GM12878 (cell line): Measurements from ENCODE around the gene CARS2. TPM values are rescaled to one million over a fixed set of nuclear protein-coding genes. Genes with fewer than 3 reads are reported as not detected.
"Not testable (repeated sequence)": the region's sequence is repeated elsewhere in the genome, so short reads cannot be mapped to it uniquely, and the experiment has no call there.

ENCODE experiments used
- ATAC-seq: fragments of 200-7000 bp; cut with Tn5 transposase; 3 replicates; pipeline ENCODE4 v1.9.1; 2020; ENCODE audit warnings: mild to moderate bottlenecking, moderate library complexity
- BruUV-seq: library from RNA; stranded (reverse); fragments of 400-500 nt; replicated peaks from 2 replicates; lab custom pipeline; 2021; lab: Mats Ljungman, UMichigan
- CTCF ChIA-PET: fragments of 300-600 bp; sonication (Branson Sonifier 250); formaldehyde crosslinking; extraction: SDS; loops from one replicate; lab custom pipeline; 2021; ENCODE audit warnings: inconsistent platforms; lab: Yijun Ruan, JAX
- POLR2A ChIA-PET: fragments of 350-600 bp; formaldehyde crosslinking; extraction: SDS; loops from one replicate; lab custom pipeline; 2021; ENCODE audit warnings: inconsistent platforms; lab: Charles Lee
- RAD21 ChIA-PET: fragments of 300-600 bp; sonication (Branson Sonifier 250); formaldehyde crosslinking; loops from one replicate; lab custom pipeline; 2023; ENCODE audit warnings: antibody characterized with exemption; ENCODE audit not compliant: unreplicated experiment; lab: Charles Lee
- SMC1A ChIA-PET: fragments of 300-600 bp; sonication (Branson Sonifier 250); formaldehyde crosslinking; loops from one replicate; lab custom pipeline; 2023; ENCODE audit not compliant: unreplicated experiment, uncharacterized antibody; lab: Charles Lee
- DNase-seq: peaks from one replicate; pipeline ENCODE4 v3.0.0-alpha.2; 2011; ENCODE audit warnings: low read depth, low spot score
- FAIRE-seq: peaks from 3 replicates; lab custom pipeline; 2011; peaks lifted over from hg19 to GRCh38; lab: Jason Lieb, UNC
- H2AFZ ChIP-seq: 2 replicates; pipeline ENCODE4 v1.6.0; 2011; ENCODE audit warnings: low read depth, low read length, control low read depth; ENCODE audit not compliant: control insufficient read depth
- H3K27ac ChIP-seq: 2 replicates; pipeline ENCODE4 v1.5.1; 2011; ENCODE audit warnings: control low read depth; ENCODE audit not compliant: control insufficient read depth, insufficient read depth
- H3K27me3 ChIP-seq, 2 experiments: replicated peaks in 1 of 2; 2 replicates each; pipeline versions ENCODE4 v1.6.0 to v1.6.1; 2011; ENCODE audit warnings: low read length in 1 of 2; ENCODE audit not compliant: control insufficient read depth in 2 of 2, insufficient read depth in 2 of 2
- H3K36me3 ChIP-seq, 2 experiments: 2 replicates each; pipeline ENCODE4 v1.5.1; 2011; ENCODE audit warnings: low read length in 1 of 2; ENCODE audit not compliant: control insufficient read depth in 2 of 2, insufficient read depth in 2 of 2
- H3K4me1 ChIP-seq: 2 replicates; pipeline ENCODE4 v1.6.1; 2011; ENCODE audit warnings: mild to moderate bottlenecking, low read length, moderate library complexity, mixed read lengths; ENCODE audit not compliant: control insufficient read depth, insufficient read depth
- H3K4me2 ChIP-seq: 2 replicates; pipeline ENCODE4 v1.6.0; 2011; ENCODE audit warnings: control low read depth; ENCODE audit not compliant: control insufficient read depth, insufficient read depth
- H3K4me3 ChIP-seq: fragments of 200-600 bp; sonication (generic); 2 replicates; pipeline ENCODE4 v1.5.1; 2016
- H3K79me2 ChIP-seq: 2 replicates; pipeline ENCODE4 v1.6.0; 2011; ENCODE audit warnings: low read length; ENCODE audit not compliant: control insufficient read depth, insufficient read depth
- H3K9ac ChIP-seq: 2 replicates; pipeline ENCODE4 v1.8.0; 2011; ENCODE audit warnings: low read length, control low read depth, mixed read lengths; ENCODE audit not compliant: control insufficient read depth, insufficient read depth
- H3K9me3 ChIP-seq: replicated peaks from 3 replicates; pipeline ENCODE4 v1.5.1; 2011; ENCODE audit warnings: mild to moderate bottlenecking, low read length; ENCODE audit not compliant: control insufficient read depth, insufficient read depth
- H4K20me1 ChIP-seq: 2 replicates; pipeline ENCODE4 v1.6.0; 2011; ENCODE audit not compliant: control insufficient read depth, insufficient read depth
- BCL3 ChIP-seq: IDR thresholded peaks from 2 replicates; pipeline ENCODE4 v1.6.1; 2011; ENCODE audit warnings: borderline replicate concordance, low read depth, mild to moderate bottlenecking, moderate library complexity, low read length; ENCODE audit not compliant: insufficient read depth, poor library complexity, severe bottlenecking
- EGR1 ChIP-seq, 2 experiments: IDR thresholded peaks; 1 replicate in 1 of 2; 2 replicates in 1 of 2; pipeline ENCODE4 v1.6.1; 2011 to 2012; ENCODE audit warnings: low read depth in 2 of 2, low read length in 2 of 2, borderline replicate concordance in 1 of 2, mild to moderate bottlenecking in 1 of 2, moderate library complexity in 1 of 2
- ETV6 ChIP-seq, 2 experiments: fragments of 450-650 bp in 1 of 2; IDR thresholded peaks in 1 of 2; conservative IDR thresholded peaks in 1 of 2; 2 replicates each; pipeline ENCODE4 v1.6.1; 2014; ENCODE audit warnings: antibody characterized with exemption in 1 of 2, borderline replicate concordance in 1 of 2, low read depth in 1 of 2, mild to moderate bottlenecking in 1 of 2, moderate library complexity in 1 of 2
- IKZF2 ChIP-seq, 2 experiments: fragments of 450-650 bp; IDR thresholded peaks; 2 replicates each; pipeline ENCODE4 v1.6.1; 2017; ENCODE audit warnings: mild to moderate bottlenecking in 2 of 2, moderate library complexity in 2 of 2
- IRF4 ChIP-seq: IDR thresholded peaks from 2 replicates; pipeline ENCODE4 v1.6.1; 2011; ENCODE audit warnings: low read depth, low read length
- JUND ChIP-seq: IDR thresholded peaks from 2 replicates; pipeline ENCODE4 v1.6.1; 2012; ENCODE audit warnings: low read depth, mild to moderate bottlenecking, low read length, improper control_type of control experiment, moderate library complexity
- LARP7 ChIP-seq: fragments of 450-650 bp; IDR thresholded peaks from 2 replicates; pipeline ENCODE4 v1.6.1; 2017; ENCODE audit warnings: mild to moderate bottlenecking
- MEF2B ChIP-seq: fragments of 450-650 bp; IDR thresholded peaks from 2 replicates; pipeline ENCODE4 v1.6.1; 2018; ENCODE audit warnings: mild to moderate bottlenecking, moderate library complexity; ENCODE audit not compliant: partially characterized antibody, poor library complexity, severe bottlenecking
- NBN ChIP-seq: fragments of 450-650 bp; IDR thresholded peaks from 2 replicates; pipeline ENCODE4 v1.6.1; 2016
- NFXL1 ChIP-seq: fragments of 450-650 bp; IDR thresholded peaks from 2 replicates; pipeline ENCODE4 v1.6.1; 2017; ENCODE audit warnings: antibody characterized with exemption, mild to moderate bottlenecking, borderline replicate concordance
- NR2F1 ChIP-seq: fragments of 450-650 bp; conservative IDR thresholded peaks from 2 replicates; pipeline ENCODE4 v1.6.1; 2017; ENCODE audit warnings: mild to moderate bottlenecking
- POLR2A ChIP-seq: IDR thresholded peaks from 2 replicates; pipeline ENCODE4 v1.6.1; 2011; ENCODE audit warnings: low read depth, mild to moderate bottlenecking, low read length
- RAD51 ChIP-seq: fragments of 450-650 bp; IDR thresholded peaks from 2 replicates; pipeline ENCODE4 v1.6.1; 2016; ENCODE audit warnings: moderate library complexity, mild to moderate bottlenecking, inconsistent platforms
- REST ChIP-seq: IDR thresholded peaks from 2 replicates; pipeline ENCODE4 v1.6.1; 2012; ENCODE audit warnings: mild to moderate bottlenecking, low read depth, low read length
- TAF1 ChIP-seq: IDR thresholded peaks from 2 replicates; pipeline ENCODE4 v1.6.1; 2011; ENCODE audit warnings: mild to moderate bottlenecking, low read depth, low read length, borderline replicate concordance
- TCF12 ChIP-seq: IDR thresholded peaks from 2 replicates; pipeline ENCODE4 v1.6.1; 2011; ENCODE audit warnings: low read depth, mild to moderate bottlenecking, low read length
- TCF3 ChIP-seq: IDR thresholded peaks from 2 replicates; pipeline ENCODE4 v1.6.1; 2012; ENCODE audit warnings: low read depth, mild to moderate bottlenecking, low read length, borderline replicate concordance; ENCODE audit not compliant: insufficient read depth
- whole genome bisulfite sequencing: methylation state at CpG from one replicate; pipeline ENCODE4 v1.1.6; 2016; ENCODE audit warnings: low lambda C conversion rate; ENCODE audit not compliant: insufficient replicate concordance, insufficient coverage; ENCODE audit errors: missing lambda C conversion rate; 5-methylcytosine and 5-hydroxymethylcytosine counted together
- in situ Hi-C: fragments of 300-500 bp; cut with MboI; formaldehyde crosslinking; loops from 9 replicates; pipeline ENCODE4 v1.14.3; 2018; ENCODE audit warnings: mixed read lengths
- intact Hi-C: fragments of 100-400 bp; cut with micrococcal nuclease; formaldehyde crosslinking; loops from one replicate; pipeline ENCODE4 v1.14.2; 2022; ENCODE audit not compliant: unreplicated experiment
- polyA plus RNA-seq, 11 experiments: library from polyadenylated mRNA; depleted of rRNA in 4 of 11; unstranded in 6 of 11; stranded (reverse) in 5 of 11; fragments of >200 nt; fragmentation: Nextera tagmentation in 4 of 11; fragmentation: Illumina TruSeq in 1 of 11; extraction: Ambion mirVana in 4 of 11; extraction: Trizol in 1 of 11; gene quantifications; 1 replicate in 1 of 11; 2 replicates in 10 of 11; pipeline versions ENCODE4 v1.2.1 to v1.2.3, GENCODE V29; 2011 to 2016; ENCODE audit warnings: inconsistent platforms in 2 of 11, missing spikeins in 2 of 11, low read depth in 1 of 11
- total RNA-seq, 4 experiments: library from RNA; depleted of rRNA in 3 of 4; stranded (reverse); fragments of >200 nt in 3 of 4; fragmentation: Illumina TruSeq in 1 of 4; extraction: Trizol in 1 of 4; gene quantifications; 2 replicates each; pipeline versions ENCODE4 v1.2.1 to v1.2.3, GENCODE V29; 2013 to 2021

CARS2 gene
- total and polyA plus RNA-seq, 10 of the 15 experiments (the other 5 are each of a cell fraction or from before 2014, with no cell fraction given) = 4.2 to 101 (median 61.5) TPM

GRCh38 chr13:110676595-110677587 is 29.0 kb downstream of the CARS2 start (continued):
- peak; percentile 14 for TF ChIP-seq BCL3
- TF ChIP-seq MEF2B = peak; percentile 93
- peak; percentile 36; the same call in 1 of the 2 replicates for TF ChIP-seq NR2F1
- TF ChIP-seq NFXL1 = no peak
- TF ChIP-seq RAD51 = no peak
- no peak for TF ChIP-seq JUND
- peak; percentile 22; the same call in 1 of the 2 replicates for TF ChIP-seq LARP7
- TF ChIP-seq REST = no peak
- TF ChIP-seq NBN = 0 out of 2 replicates have a peak, but pooled peaks have one; percentile 11
- TF ChIP-seq TCF12 = 0 out of 2 replicates have a peak, but pooled peaks have one; percentile 30
- 0 out of 2 replicates have a peak, but pooled peaks have one; percentile 4 for TF ChIP-seq IRF4
- no peak for TF ChIP-seq TAF1
- TF ChIP-seq IKZF2 (IDR thresholded peaks at IDR 0.05) = peak; percentile 76 to 77
- TF ChIP-seq POLR2A = 0 out of 2 replicates have a peak, but pooled peaks have one; percentile 16
- 0 out of 2 replicates have a peak, but pooled peaks have one; percentile 32 for TF ChIP-seq TCF3
- no peak for TF ChIP-seq ETV6 (conservative IDR thresholded peaks at IDR 0.05 in 1 of 2, IDR thresholded peaks at IDR 0.05 in 1 of 2; ENCODE audit: borderline replicate concordance in 1 of 2, low read depth in 1 of 2)
- TF ChIP-seq EGR1 (IDR thresholded peaks at IDR 0.05; ENCODE audit: borderline replicate concordance in 1 of 2, low read depth in 2 of 2, low read length in 2 of 2) = no peak; a peak in 1 of 3 replicates

GRCh38 chr13:110669814-110670213 is 36.1 kb downstream of the CARS2 start:
- H3K27ac ChIP-seq, SMC1A ChIA-PET, H3K79me2 ChIP-seq, ATAC-seq, POLR2A ChIA-PET, in situ Hi-C loops, RAD21 ChIA-PET, FAIRE-seq, H3K4me3 ChIP-seq, intact Hi-C loops, H3K9me3 ChIP-seq, H3K4me2 ChIP-seq, H3K9ac ChIP-seq, H3K4me1 ChIP-seq, DNase-seq, H2AFZ ChIP-seq, H3K27me3 ChIP-seq, H4K20me1 ChIP-seq, BruUV-seq: not testable (repeated sequence)
- WGBS = 86% methylated on average over 8 of the region's 11 CpGs
- CTCF ChIA-PET = interaction anchor here (1.3 kb wide), 1 partner anchor 10 kb away, joined by 4 read pairs; no protein-coding TSS in a partner anchor
- H3K36me3 ChIP-seq = peaks cover 8 to 15% of the 10 kb centered on the region in 2 experiments; a peak in 3 of 4 replicates
